ENCODE measurements around the gene CMSS1. TPM values are rescaled to one million over a fixed set of nuclear protein-coding genes. Genes with fewer than 3 reads are reported as not detected.

Gene CMSS1
- polyA plus RNA-seq, 1 donor from 2014 or later = 31.8 TPM

DNA sequence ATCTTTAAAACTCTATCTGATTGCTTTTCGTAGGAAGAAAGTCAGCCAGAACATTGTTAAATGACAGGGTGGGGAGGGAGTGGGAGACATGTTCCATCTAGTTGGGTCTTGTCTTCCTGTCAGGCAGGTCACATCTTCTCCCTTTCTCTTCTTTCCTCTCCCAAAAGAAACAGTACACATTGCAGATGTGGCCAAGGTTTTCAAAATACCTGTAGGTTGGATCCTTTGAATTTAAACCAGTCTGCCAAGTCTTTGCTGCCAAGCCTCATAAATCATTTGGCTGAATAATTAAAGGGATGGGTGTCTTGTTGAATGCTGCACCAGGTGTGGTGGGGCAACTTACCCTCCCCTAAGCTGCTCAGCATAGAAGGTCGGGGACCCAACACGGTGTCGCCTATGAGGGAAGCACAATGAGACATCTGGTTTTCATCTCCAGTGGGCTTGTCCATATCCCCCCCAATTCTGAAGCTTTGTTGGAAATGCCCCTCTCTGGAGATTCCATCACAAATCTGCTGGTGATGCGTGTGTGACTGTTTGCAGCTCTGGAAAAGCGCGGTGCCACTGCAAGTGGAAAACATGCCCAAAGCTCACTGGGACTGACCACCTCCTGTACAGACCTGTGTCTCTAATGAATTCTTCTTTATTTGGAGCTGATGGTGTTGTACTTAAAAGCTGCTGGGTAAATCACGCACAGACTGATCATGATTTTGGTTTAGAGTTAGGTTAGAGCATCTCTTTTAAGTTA is 184.0 kb downstream of the CMSS1 start:
- Histone ChIP-seq H2AFZ (ENCODE audit: low read depth, low read length) (no peak overlapping the region), H3K36me3 (ENCODE audit: insufficient read depth, low read length) (no peaks in the 10 kb centered on the region), H3K79me2 (replicated peaks; ENCODE audit: insufficient read depth, low read length) (no peaks in the 10 kb centered on the region), H3K9me3 (ENCODE audit: low read length) (no peaks in the 10 kb centered on the region), H3K4me3 (ENCODE audit: low read length) (no peak overlapping the region), H3K9ac (ENCODE audit: low read length) (no peak overlapping the region), H3K4me2 (ENCODE audit: low read length) (no peak overlapping the region), H3K27me3 (ENCODE audit: insufficient read depth, low read depth, low read length) (no peaks in the 10 kb centered on the region), H3K9me2 (ENCODE audit: insufficient read depth, low read length) (no peaks in the 10 kb centered on the region), H3F3A (ENCODE audit: insufficient read depth, low read length, poor library complexity, severe bottlenecking) (no peaks in the 10 kb centered on the region), H4K20me1 (ENCODE audit: insufficient read depth) (no peaks in the 10 kb centered on the region), H3K27ac (ENCODE audit: low read length) (no peak overlapping the region)
- TF ChIP-seq EP300 (conservative IDR thresholded peaks at IDR 0.05; ENCODE audit: poor library complexity, severe bottlenecking) (no peak), RAD21 (conservative IDR thresholded peaks at IDR 0.05) (no peak), TAF1 (IDR thresholded peaks at IDR 0.05; ENCODE audit: low read depth) (no peak), EZH2 (IDR thresholded peaks at IDR 0.05; ENCODE audit: borderline replicate concordance, insufficient read depth, low read length, poor library complexity, severe bottlenecking) (no peak), SMC3 (conservative IDR thresholded peaks at IDR 0.05; ENCODE audit: poor library complexity) (no peak), POLR2AphosphoS5 (IDR thresholded peaks at IDR 0.05) (no peak), MXI1 (conservative IDR thresholded peaks at IDR 0.05; ENCODE audit: poor library complexity, severe bottlenecking) (no peak)
- TF ChIP-seq, protein P1, sequence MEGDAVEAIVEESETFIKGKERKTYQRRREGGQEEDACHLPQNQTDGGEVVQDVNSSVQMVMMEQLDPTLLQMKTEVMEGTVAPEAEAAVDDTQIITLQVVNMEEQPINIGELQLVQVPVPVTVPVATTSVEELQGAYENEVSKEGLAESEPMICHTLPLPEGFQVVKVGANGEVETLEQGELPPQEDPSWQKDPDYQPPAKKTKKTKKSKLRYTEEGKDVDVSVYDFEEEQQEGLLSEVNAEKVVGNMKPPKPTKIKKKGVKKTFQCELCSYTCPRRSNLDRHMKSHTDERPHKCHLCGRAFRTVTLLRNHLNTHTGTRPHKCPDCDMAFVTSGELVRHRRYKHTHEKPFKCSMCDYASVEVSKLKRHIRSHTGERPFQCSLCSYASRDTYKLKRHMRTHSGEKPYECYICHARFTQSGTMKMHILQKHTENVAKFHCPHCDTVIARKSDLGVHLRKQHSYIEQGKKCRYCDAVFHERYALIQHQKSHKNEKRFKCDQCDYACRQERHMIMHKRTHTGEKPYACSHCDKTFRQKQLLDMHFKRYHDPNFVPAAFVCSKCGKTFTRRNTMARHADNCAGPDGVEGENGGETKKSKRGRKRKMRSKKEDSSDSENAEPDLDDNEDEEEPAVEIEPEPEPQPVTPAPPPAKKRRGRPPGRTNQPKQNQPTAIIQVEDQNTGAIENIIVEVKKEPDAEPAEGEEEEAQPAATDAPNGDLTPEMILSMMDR (IDR thresholded peaks at IDR 0.05; ENCODE audit: poor library complexity, severe bottlenecking) = no peak
- TF ChIP-seq, protein P2, sequence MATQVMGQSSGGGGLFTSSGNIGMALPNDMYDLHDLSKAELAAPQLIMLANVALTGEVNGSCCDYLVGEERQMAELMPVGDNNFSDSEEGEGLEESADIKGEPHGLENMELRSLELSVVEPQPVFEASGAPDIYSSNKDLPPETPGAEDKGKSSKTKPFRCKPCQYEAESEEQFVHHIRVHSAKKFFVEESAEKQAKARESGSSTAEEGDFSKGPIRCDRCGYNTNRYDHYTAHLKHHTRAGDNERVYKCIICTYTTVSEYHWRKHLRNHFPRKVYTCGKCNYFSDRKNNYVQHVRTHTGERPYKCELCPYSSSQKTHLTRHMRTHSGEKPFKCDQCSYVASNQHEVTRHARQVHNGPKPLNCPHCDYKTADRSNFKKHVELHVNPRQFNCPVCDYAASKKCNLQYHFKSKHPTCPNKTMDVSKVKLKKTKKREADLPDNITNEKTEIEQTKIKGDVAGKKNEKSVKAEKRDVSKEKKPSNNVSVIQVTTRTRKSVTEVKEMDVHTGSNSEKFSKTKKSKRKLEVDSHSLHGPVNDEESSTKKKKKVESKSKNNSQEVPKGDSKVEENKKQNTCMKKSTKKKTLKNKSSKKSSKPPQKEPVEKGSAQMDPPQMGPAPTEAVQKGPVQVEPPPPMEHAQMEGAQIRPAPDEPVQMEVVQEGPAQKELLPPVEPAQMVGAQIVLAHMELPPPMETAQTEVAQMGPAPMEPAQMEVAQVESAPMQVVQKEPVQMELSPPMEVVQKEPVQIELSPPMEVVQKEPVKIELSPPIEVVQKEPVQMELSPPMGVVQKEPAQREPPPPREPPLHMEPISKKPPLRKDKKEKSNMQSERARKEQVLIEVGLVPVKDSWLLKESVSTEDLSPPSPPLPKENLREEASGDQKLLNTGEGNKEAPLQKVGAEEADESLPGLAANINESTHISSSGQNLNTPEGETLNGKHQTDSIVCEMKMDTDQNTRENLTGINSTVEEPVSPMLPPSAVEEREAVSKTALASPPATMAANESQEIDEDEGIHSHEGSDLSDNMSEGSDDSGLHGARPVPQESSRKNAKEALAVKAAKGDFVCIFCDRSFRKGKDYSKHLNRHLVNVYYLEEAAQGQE (IDR thresholded peaks at IDR 0.05; ENCODE audit: borderline replicate concordance) = no peak

DNA sequence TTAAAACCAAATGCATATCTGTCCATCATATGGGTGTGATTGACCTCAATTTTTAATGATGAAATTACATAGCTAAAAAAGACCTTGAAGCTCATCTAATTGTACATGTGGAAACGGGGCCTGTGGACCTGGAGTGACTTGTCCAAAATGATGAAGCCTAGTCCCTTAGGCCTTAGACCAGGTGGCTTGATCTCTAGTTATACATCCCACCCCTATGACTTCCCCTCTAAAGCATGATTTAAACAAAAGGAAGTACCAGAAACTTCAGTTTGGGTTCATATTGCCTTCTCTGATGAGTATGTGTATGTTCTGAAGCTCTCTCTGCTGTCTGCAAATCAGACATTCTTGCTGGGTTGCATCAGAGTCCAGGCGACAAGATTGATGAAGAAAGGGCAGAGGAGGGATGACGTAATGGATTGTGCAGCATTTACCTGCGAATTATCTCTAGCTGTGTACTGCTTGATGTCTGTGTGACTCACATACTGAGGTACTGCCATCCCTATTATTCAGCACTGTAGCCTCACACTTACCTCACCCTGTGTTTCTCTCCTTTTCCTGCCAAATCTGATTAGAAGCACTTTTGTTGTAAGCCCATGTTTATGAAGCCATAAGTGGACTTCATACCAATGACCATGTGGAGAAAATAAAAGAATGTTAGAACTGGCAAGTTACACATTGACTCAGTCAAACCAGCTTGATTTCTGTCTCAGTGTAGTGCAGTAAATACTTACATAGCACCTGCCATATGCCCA is 185.1 kb downstream of the CMSS1 start:
- H3K9ac ChIP-seq (ENCODE audit: low read length) = no peak overlapping the region
- H3K4me2 ChIP-seq (ENCODE audit: low read length) = no peak overlapping the region
- H3F3A ChIP-seq (ENCODE audit: insufficient read depth, low read length, poor library complexity, severe bottlenecking) = no peaks in the 10 kb centered on the region
- H3K9me3 ChIP-seq (ENCODE audit: low read length) = no peaks in the 10 kb centered on the region
- peak overlapping the region; percentile 28 for H3K27ac ChIP-seq (ENCODE audit: low read length)
- no peak overlapping the region for H2AFZ ChIP-seq (ENCODE audit: low read depth, low read length)
- H3K9me2 ChIP-seq (ENCODE audit: insufficient read depth, low read length) = no peaks in the 10 kb centered on the region
- no peaks in the 10 kb centered on the region for H3K27me3 ChIP-seq (ENCODE audit: insufficient read depth, low read depth, low read length)
- H4K20me1 ChIP-seq (ENCODE audit: insufficient read depth) = no peaks in the 10 kb centered on the region
- no peaks in the 10 kb centered on the region for H3K79me2 ChIP-seq (replicated peaks; ENCODE audit: insufficient read depth, low read length)
- H3K36me3 ChIP-seq (ENCODE audit: insufficient read depth, low read length) = no peaks in the 10 kb centered on the region
- TF ChIP-seq TAF1 (IDR thresholded peaks at IDR 0.05; ENCODE audit: low read depth) (no peak), EZH2 (IDR thresholded peaks at IDR 0.05; ENCODE audit: borderline replicate concordance, insufficient read depth, low read length, poor library complexity, severe bottlenecking) (no peak), POLR2AphosphoS5 (IDR thresholded peaks at IDR 0.05) (no peak), SMC3 (conservative IDR thresholded peaks at IDR 0.05; ENCODE audit: poor library complexity) (no peak), MXI1 (conservative IDR thresholded peaks at IDR 0.05; ENCODE audit: poor library complexity, severe bottlenecking) (no peak), EP300 (conservative IDR thresholded peaks at IDR 0.05; ENCODE audit: poor library complexity, severe bottlenecking) (no peak), RAD21 (conservative IDR thresholded peaks at IDR 0.05) (no peak)
- TF ChIP-seq, protein P1 (IDR thresholded peaks at IDR 0.05; ENCODE audit: poor library complexity, severe bottlenecking) = no peak
- TF ChIP-seq, protein P2 (IDR thresholded peaks at IDR 0.05; ENCODE audit: borderline replicate concordance) = no peak
- no peak overlapping the region for H3K4me3 ChIP-seq (ENCODE audit: low read length)
